Mammary epithelial cell (primary cell): ENCODE results near the gene WFDC12.

Experiments used
- EZH2 ChIP-seq: IDR thresholded peaks from 2 replicates; pipeline ENCODE4 v1.6.1; 2012; ENCODE audit warnings: low read length, inconsistent platforms, borderline replicate concordance
- TF ChIP-seq, protein P1 (sequence below), 2 donors: IDR thresholded peaks in 1 of 2; conservative IDR thresholded peaks in 1 of 2; 2 replicates each; pipeline ENCODE4 v1.5.1; 2011 to 2012; ENCODE audit warnings: inconsistent platforms in 2 of 2, low read length in 2 of 2, mild to moderate bottlenecking in 2 of 2, control low read depth in 1 of 2, low read depth in 1 of 2; ENCODE audit not compliant: insufficient read depth in 1 of 2; ENCODE audit errors: extremely low read depth in 1 of 2

GRCh38 chr20:45095805-45096238, 28.4 kb downstream of the WFDC12 start:
- TF ChIP-seq, protein P1, sequence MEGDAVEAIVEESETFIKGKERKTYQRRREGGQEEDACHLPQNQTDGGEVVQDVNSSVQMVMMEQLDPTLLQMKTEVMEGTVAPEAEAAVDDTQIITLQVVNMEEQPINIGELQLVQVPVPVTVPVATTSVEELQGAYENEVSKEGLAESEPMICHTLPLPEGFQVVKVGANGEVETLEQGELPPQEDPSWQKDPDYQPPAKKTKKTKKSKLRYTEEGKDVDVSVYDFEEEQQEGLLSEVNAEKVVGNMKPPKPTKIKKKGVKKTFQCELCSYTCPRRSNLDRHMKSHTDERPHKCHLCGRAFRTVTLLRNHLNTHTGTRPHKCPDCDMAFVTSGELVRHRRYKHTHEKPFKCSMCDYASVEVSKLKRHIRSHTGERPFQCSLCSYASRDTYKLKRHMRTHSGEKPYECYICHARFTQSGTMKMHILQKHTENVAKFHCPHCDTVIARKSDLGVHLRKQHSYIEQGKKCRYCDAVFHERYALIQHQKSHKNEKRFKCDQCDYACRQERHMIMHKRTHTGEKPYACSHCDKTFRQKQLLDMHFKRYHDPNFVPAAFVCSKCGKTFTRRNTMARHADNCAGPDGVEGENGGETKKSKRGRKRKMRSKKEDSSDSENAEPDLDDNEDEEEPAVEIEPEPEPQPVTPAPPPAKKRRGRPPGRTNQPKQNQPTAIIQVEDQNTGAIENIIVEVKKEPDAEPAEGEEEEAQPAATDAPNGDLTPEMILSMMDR (conservative IDR thresholded peaks at IDR 0.05 in 1 of 2, IDR thresholded peaks at IDR 0.05 in 1 of 2; ENCODE audit: extremely low read depth in 1 of 2, insufficient read depth in 1 of 2, low read depth in 1 of 2, low read length in 2 of 2) = peak; percentile 65 to 84
- no peak for TF ChIP-seq EZH2
